HepG2 (cell line): Measurements from ENCODE around the gene RAC3. TPM values are rescaled to one million over a fixed set of nuclear protein-coding genes. Genes with fewer than 3 reads are reported as not detected.

Experiments
- ATAD3A ChIP-seq: sonication (generic); formaldehyde crosslinking; IDR thresholded peaks from 2 replicates; pipeline ENCODE4 v1.4.0; 2020; ENCODE audit warnings: missing genetic modification reagents
- E2F2 ChIP-seq: sonication (generic); formaldehyde crosslinking; IDR thresholded peaks from 2 replicates; pipeline ENCODE4 v1.4.0; 2020; ENCODE audit warnings: missing genetic modification reagents, borderline replicate concordance
- FOXM1 ChIP-seq: sonication (generic); formaldehyde crosslinking; IDR thresholded peaks from 2 replicates; pipeline ENCODE4 v1.5.0; 2020; ENCODE audit warnings: missing genetic modification reagents
- MAFF ChIP-seq: IDR thresholded peaks from 2 replicates; pipeline ENCODE4 v1.6.1; 2011; ENCODE audit warnings: low read depth, low read length, improper control_type of control experiment
- MAX ChIP-seq: IDR thresholded peaks from 2 replicates; pipeline ENCODE4 v1.6.1; 2012; ENCODE audit warnings: inconsistent platforms
- PAF1 ChIP-seq: IDR thresholded peaks from 2 replicates; pipeline ENCODE4 v1.6.1; 2016; ENCODE audit warnings: missing genetic modification reagents, missing compliant biosample characterization
- PHF21A ChIP-seq: sonication (generic); formaldehyde crosslinking; IDR thresholded peaks from 2 replicates; pipeline ENCODE4 v1.5.0; 2020; ENCODE audit warnings: mild to moderate bottlenecking, missing genetic modification reagents
- SP4 ChIP-seq: sonication (generic); formaldehyde crosslinking; IDR thresholded peaks from 2 replicates; pipeline ENCODE4 v1.8.1; 2023; ENCODE audit warnings: mild to moderate bottlenecking, missing genetic modification reagents
- THAP9 ChIP-seq: sonication (generic); formaldehyde crosslinking; IDR thresholded peaks from 2 replicates; pipeline ENCODE4; 2020; ENCODE audit warnings: missing genetic modification reagents, mild to moderate bottlenecking, borderline replicate concordance
- ZBTB40 ChIP-seq, 2 experiments: fragments of 450-650 bp in 1 of 2; sonication (generic) in 1 of 2; formaldehyde crosslinking in 1 of 2; IDR thresholded peaks; 2 replicates each; pipeline versions ENCODE4 v1.6.1 to v1.8.0; 2016 to 2022; ENCODE audit warnings: antibody characterized with exemption in 1 of 2, mild to moderate bottlenecking in 1 of 2, missing genetic modification reagents in 1 of 2
- ZNF629 ChIP-seq: sonication (generic); formaldehyde crosslinking; conservative IDR thresholded peaks from 2 replicates; pipeline ENCODE4 v1.5.0; 2020; ENCODE audit warnings: missing genetic modification reagents
- ZNF770 ChIP-seq: sonication (generic); formaldehyde crosslinking; IDR thresholded peaks from 2 replicates; pipeline ENCODE4 v1.5.0; 2020; ENCODE audit warnings: mild to moderate bottlenecking, missing genetic modification reagents
- polyA plus RNA-seq, 8 experiments: library from polyadenylated mRNA; depleted of rRNA in 3 of 8; stranded (reverse) in 7 of 8; unstranded in 1 of 8; fragments of >200 nt; fragmentation: Illumina TruSeq in 4 of 8; extraction: Trizol in 4 of 8; gene quantifications; 2 replicates each; pipeline versions ENCODE4 v1.2.1 to v1.2.3, GENCODE V29; 2011 to 2016; ENCODE audit warnings: low read depth in 4 of 8, missing spikeins in 1 of 8, mixed read lengths in 1 of 8; ENCODE audit not compliant: insufficient read depth in 1 of 8
- total RNA-seq, 5 experiments: library from RNA; depleted of rRNA; stranded (reverse); fragments of >200 nt; fragmentation: Illumina TruSeq; extraction: Trizol; gene quantifications; 2 replicates each; pipeline ENCODE4 v1.2.3, GENCODE V29; 2016; ENCODE audit warnings: low read depth in 1 of 5

Gene RAC3
- total and polyA plus RNA-seq, 2 of the 13 experiments (the other 11 are each of a cell fraction or from before 2014, with no cell fraction given), result 10.5 to 21.3 TPM

GRCh38 chr17:82076785-82077591 lies 45.5 kb downstream of the RAC3 start (continued):
- TF ChIP-seq PHF21A (no peak), PAF1 (CRISPR knock-in tag) (peak; percentile 98), ZNF770 (CRISPR knock-in tag) (no peak), MAX (0 out of 2 replicates have a peak, but pooled peaks have one; percentile 8), FOXM1 (no peak), MAFF (no peak), ZNF629 (CRISPR knock-in tag) (no peak), THAP9 (CRISPR knock-in tag) (peak; percentile 2; the same call in 1 of the 2 replicates), ATAD3A (no peak), ZBTB40 (IDR thresholded peaks at IDR 0.05) (no peak), ZBTB40 (CRISPR knock-in tag; IDR thresholded peaks at IDR 0.05) (0 out of 2 replicates have a peak, but pooled peaks have one; percentile 22), E2F2 (CRISPR knock-in tag) (no peak), SP4 (CRISPR knock-in tag) (no peak)
